K562 (cell line): ENCODE results near the gene DNAJC6. TPM values are rescaled to one million over a fixed set of nuclear protein-coding genes. Genes with fewer than 3 reads are reported as not detected.
A peak's percentile ranks its signal among the peaks of the same experiment; 100 is the strongest.

Experiments used
- ATAC-seq: fragments of 200-7000 bp; cut with Tn5 transposase; 3 replicates; pipeline ENCODE4 v1.9.1; 2020; ENCODE audit warnings: moderate library complexity
- BruUV-seq: library from RNA; stranded (reverse); fragments of 400-500 nt; replicated peaks from 2 replicates; lab custom pipeline; 2021; lab: Mats Ljungman, UMichigan
- CTCF ChIA-PET: fragments of 300-600 bp; formaldehyde crosslinking; extraction: SDS; loops from one replicate; lab custom pipeline; 2021; ENCODE audit warnings: low intra/inter-chr PET ratio; lab: Yijun Ruan, JAX
- POLR2A ChIA-PET: fragments of 300-600, 350-650 bp; sonication (Branson Sonifier 250); formaldehyde crosslinking; extraction: SDS; loops from one replicate; lab custom pipeline; 2021; ENCODE audit warnings: antibody characterized with exemption, inconsistent platforms; lab: Yijun Ruan, JAX
- DNase-seq, 4 experiments: peaks; one replicate each; pipeline versions ENCODE4 v3.0.0 to v3.0.0-alpha.2; 2011 to 2018; ENCODE audit warnings: low spot score in 3 of 4, mixed read lengths in 3 of 4; ENCODE audit errors: extremely low read depth in 1 of 4
- FAIRE-seq: peaks from 2 replicates; lab custom pipeline; 2011; peaks lifted over from hg19 to GRCh38; lab: Jason Lieb, UNC
- H2AFZ ChIP-seq: 2 replicates; pipeline ENCODE4 v1.6.0; 2011; ENCODE audit warnings: low read depth, low read length, control low read depth, inconsistent platforms
- H3K27ac ChIP-seq: fragments of 200-600 bp; 3 replicates; pipeline ENCODE4 v1.8.0; 2011; ENCODE audit warnings: low read depth, mild to moderate bottlenecking, control low read depth, inconsistent platforms, low read length, moderate library complexity, mixed read lengths; ENCODE audit errors: extremely low read depth
- H3K27me3 ChIP-seq, 2 experiments: fragments of 300-600 bp in 1 of 2; 2 replicates in 1 of 2; 3 replicates in 1 of 2; pipeline versions ENCODE4 v1.6.0 to v1.8.0; 2011; ENCODE audit warnings: inconsistent platforms in 2 of 2, low read length in 2 of 2, mild to moderate bottlenecking in 1 of 2, mixed read lengths in 1 of 2, moderate library complexity in 1 of 2; ENCODE audit not compliant: control insufficient read depth in 2 of 2, insufficient read depth in 2 of 2
- H3K36me3 ChIP-seq: fragments of 300-600 bp; 3 replicates; pipeline ENCODE4 v1.8.0; 2011; ENCODE audit warnings: mild to moderate bottlenecking, low read length, inconsistent platforms; ENCODE audit not compliant: control insufficient read depth, insufficient read depth
- H3K4me1 ChIP-seq, 2 experiments: fragments of 200-600 bp in 1 of 2; replicated peaks in 1 of 2; 2 replicates in 1 of 2; 3 replicates in 1 of 2; pipeline versions ENCODE4 v1.5.1 to v1.8.0; 2011; ENCODE audit warnings: inconsistent platforms in 2 of 2, low read length in 2 of 2, mild to moderate bottlenecking in 1 of 2, mixed read lengths in 1 of 2, moderate library complexity in 1 of 2; ENCODE audit not compliant: control insufficient read depth in 2 of 2, insufficient read depth in 2 of 2
- H3K4me2 ChIP-seq: 2 replicates; pipeline ENCODE4 v1.6.1; 2011; ENCODE audit warnings: low read length, control low read depth, inconsistent platforms, mixed read lengths; ENCODE audit not compliant: insufficient read depth
- H3K4me3 ChIP-seq: fragments of 200-600 bp; sonication (generic), shearing (Covaris generic); 2 replicates; pipeline ENCODE4 v1.5.1; 2016; ENCODE audit warnings: control low read depth, inconsistent platforms
- H3K79me2 ChIP-seq: fragments of 200-600 bp; 3 replicates; pipeline ENCODE4 v1.8.0; 2011; ENCODE audit warnings: low read length, inconsistent platforms; ENCODE audit not compliant: control insufficient read depth, insufficient read depth
- H3K9ac ChIP-seq, 2 experiments: 2 replicates each; pipeline versions ENCODE4 v1.6.0 to v1.6.1; 2011; ENCODE audit warnings: low read depth in 2 of 2, low read length in 2 of 2, control low read depth in 1 of 2, inconsistent platforms in 1 of 2, mild to moderate bottlenecking in 1 of 2, mixed read lengths in 1 of 2; ENCODE audit not compliant: insufficient read depth in 1 of 2
- H3K9me1 ChIP-seq: one replicate; pipeline ENCODE4 v1.6.0; 2011; ENCODE audit warnings: inconsistent platforms, mild to moderate bottlenecking, low read length, moderate library complexity; ENCODE audit not compliant: control insufficient read depth, insufficient read depth
- H3K9me3 ChIP-seq: replicated peaks from 2 replicates; pipeline ENCODE4 v1.5.1; 2011; ENCODE audit warnings: low read depth, low read length, inconsistent platforms; ENCODE audit not compliant: control insufficient read depth, insufficient read depth
- H4K20me1 ChIP-seq: replicated peaks from 2 replicates; pipeline ENCODE4 v1.6.1; 2011; ENCODE audit warnings: low read length, inconsistent platforms, mixed read lengths; ENCODE audit not compliant: control insufficient read depth, insufficient read depth
- ADNP ChIP-seq: fragments of 200-800 bp; sonication (Bioruptor generic); IDR thresholded peaks from 2 replicates; pipeline ENCODE4 v1.6.1; 2016; ENCODE audit warnings: missing genetic modification characterization, missing compliant biosample characterization
- BCOR ChIP-seq: fragments of 450-650 bp; IDR thresholded peaks from 2 replicates; pipeline ENCODE4 v1.6.1; 2016
- CBFA2T3 ChIP-seq: fragments of 450-650 bp; IDR thresholded peaks from 2 replicates; pipeline ENCODE4 v1.6.1; 2017
- ESRRB ChIP-seq: fragments of 250-450 bp; sonication (Bioruptor Pico); IDR thresholded peaks from 2 replicates; pipeline ENCODE4 v1.5.0; 2020; ENCODE audit warnings: mild to moderate bottlenecking, moderate library complexity, borderline replicate concordance
- FIP1L1 ChIP-seq: fragments of 200-400 bp; formaldehyde crosslinking; IDR thresholded peaks from 2 replicates; pipeline ENCODE4 v1.6.1; 2018; ENCODE audit warnings: mild to moderate bottlenecking, low read depth, low read length; ENCODE audit not compliant: poor library complexity, severe bottlenecking
- FOXJ3 ChIP-seq: sonication (generic); formaldehyde crosslinking; IDR thresholded peaks from 2 replicates; pipeline ENCODE4 v1.4.0; 2020; ENCODE audit warnings: mild to moderate bottlenecking, missing genetic modification reagents
- GATAD2B ChIP-seq: fragments of 450-650 bp; IDR thresholded peaks from 2 replicates; pipeline ENCODE4 v1.6.1; 2017; ENCODE audit warnings: mild to moderate bottlenecking, borderline replicate concordance
- MEIS2 ChIP-seq: fragments of 450-650 bp; IDR thresholded peaks from 2 replicates; pipeline ENCODE4 v1.6.1; 2014; ENCODE audit warnings: mild to moderate bottlenecking; ENCODE audit not compliant: partially characterized antibody
- RBM25 ChIP-seq: fragments of 200-400 bp; formaldehyde crosslinking; IDR thresholded peaks from 2 replicates; pipeline ENCODE4 v1.6.1; 2018; ENCODE audit warnings: low read length, low read depth, moderate library complexity; ENCODE audit not compliant: severe bottlenecking
- RBM39 ChIP-seq: fragments of 200-400 bp; formaldehyde crosslinking; optimal IDR thresholded peaks from 2 replicates; pipeline ENCODE3; 2018; ENCODE audit warnings: low read depth, low read length
- TFAP4 ChIP-seq: sonication (generic); formaldehyde crosslinking; IDR thresholded peaks from 2 replicates; pipeline ENCODE4 v1.8.0; 2022; ENCODE audit warnings: missing genetic modification reagents, mild to moderate bottlenecking, moderate library complexity, borderline replicate concordance
- YY1 ChIP-seq, 3 experiments: IDR thresholded peaks; 2 replicates each; pipeline ENCODE4 v1.6.1; 2011; ENCODE audit warnings: low read length in 2 of 3, mild to moderate bottlenecking in 2 of 3, moderate library complexity in 2 of 3, borderline replicate concordance in 1 of 3, control low read depth in 1 of 3, low read depth in 1 of 3; ENCODE audit not compliant: insufficient read depth in 3 of 3, insufficient replicate concordance in 2 of 3, control insufficient read depth in 1 of 3, insufficient read length in 1 of 3; ENCODE audit errors: extremely low read depth in 1 of 3
- ZNF184 ChIP-seq: sonication (generic); formaldehyde crosslinking; IDR thresholded peaks from 2 replicates; pipeline ENCODE4 v1.5.0; 2020; ENCODE audit warnings: missing genetic modification reagents
- ZNF274 ChIP-seq: IDR thresholded peaks from 2 replicates; pipeline ENCODE4 v1.6.1; 2011; ENCODE audit warnings: low read depth, mild to moderate bottlenecking, low read length, moderate library complexity, borderline replicate concordance
- WGBS: fragments of 100-300 bp; shearing (Covaris generic); methylation state at CpG from one replicate; pipeline ENCODE4 v1.1.6; 2016; ENCODE audit warnings: low coverage, mixed read lengths; ENCODE audit not compliant: insufficient coverage; ENCODE audit errors: missing lambda C conversion rate; 5-methylcytosine and 5-hydroxymethylcytosine counted together
- in situ Hi-C: fragments of 300-500 bp; cut with MboI; formaldehyde crosslinking; loops from 4 replicates; pipeline ENCODE4 v1.15.0; 2018; ENCODE audit warnings: inconsistent platforms, mixed read lengths
- intact Hi-C: fragments of 100-400 bp; cut with micrococcal nuclease; formaldehyde crosslinking; loops from 2 replicates; pipeline ENCODE4 v1.14.2; 2022
- polyA plus RNA-seq, 8 experiments: library from polyadenylated mRNA; depleted of rRNA in 4 of 8; stranded (reverse) in 5 of 8; unstranded in 3 of 8; fragments of >200 nt; fragmentation: Nextera tagmentation in 2 of 8; fragmentation: Illumina TruSeq in 1 of 8; extraction: Ambion mirVana in 2 of 8; extraction: Trizol in 1 of 8; gene quantifications; 2 replicates each; pipeline versions ENCODE4 v1.2.1 to v1.2.3, GENCODE V29; 2011 to 2014; ENCODE audit warnings: inconsistent platforms in 1 of 8, missing spikeins in 1 of 8
- total RNA-seq, 7 experiments: library from RNA; depleted of rRNA in 6 of 7; stranded (reverse); fragments of >200 nt in 6 of 7; fragmentation: Illumina TruSeq in 2 of 7; extraction: Trizol in 2 of 7; gene quantifications; 2 replicates each; pipeline versions ENCODE4 v1.2.1 to v1.2.3, GENCODE V29; 2011 to 2021; ENCODE audit warnings: low replicate concordance in 1 of 7
- TF ChIP-seq, protein P1 (sequence below): fragments of 250-450 bp; sonication (Bioruptor Pico); IDR thresholded peaks from 2 replicates; pipeline ENCODE4 v1.8.0; 2021; ENCODE audit warnings: moderate library complexity, mild to moderate bottlenecking, inconsistent platforms
- TF ChIP-seq, protein P2 (sequence below): fragments of 150-350 bp; IDR thresholded peaks from 2 replicates; pipeline ENCODE4 v1.6.1; 2014; ENCODE audit warnings: low read depth, mild to moderate bottlenecking, low read length, borderline replicate concordance

Gene DNAJC6
- total and polyA plus RNA-seq, 9 of the 15 experiments (the other 6 are each of a cell fraction or from before 2014, with no cell fraction given) = 6.7 to 78.7 (median 28.0) TPM

GRCh38 chr1:65378247-65378946 is 69.1 kb downstream of the DNAJC6 start:
- peaks cover 57% of the 10 kb centered on the region for H3K36me3 ChIP-seq
- H3K4me1 ChIP-seq = peaks cover 0 to 8% of the 10 kb centered on the region in 2 experiments; a peak in 2 of 5 replicates
- H3K27ac ChIP-seq = no peak overlapping the region; the same call in 2 of the 3 replicates
- in situ Hi-C loops = no loop called here
- H3K9me1 ChIP-seq = no peaks in the 10 kb centered on the region
- H3K9me3 ChIP-seq = no peaks in the 10 kb centered on the region
- ChIA-PET CTCF (no interaction called here), POLR2A (interaction anchor here (0.6 kb wide), 1 partner anchor 230 kb away, joined by 3 read pairs; no protein-coding TSS in a partner anchor)
- H3K79me2 ChIP-seq = peaks cover 35% of the 10 kb centered on the region
- H3K9ac ChIP-seq = no peak overlapping the region
- intact Hi-C loops = loop anchor here (5.0 kb wide), 1 partner anchor 66 kb away; no protein-coding TSS in a partner anchor
- no peaks in the 10 kb centered on the region for H3K27me3 ChIP-seq
- DNase-seq = peak in 1 of 4 experiments; percentile 12
- H3K4me3 ChIP-seq = no peak overlapping the region
- peak; percentile 49 for ATAC-seq
- peak; percentile 26 for FAIRE-seq
- no peaks in the 10 kb centered on the region for H4K20me1 ChIP-seq
- H3K4me2 ChIP-seq = no peak overlapping the region
- no TSS peak for BruUV-seq
- no peak overlapping the region for H2AFZ ChIP-seq
- WGBS = 43% methylated on average over 2 of the region's 2 CpGs
- TF ChIP-seq ESRRB (CRISPR knock-in tag) (no peak), FIP1L1 (no peak), RBM25 (peak; percentile 89), MEIS2 (peak; percentile 78), ZNF274 (no peak), BCOR (peak; percentile 85), ADNP (tag) (peak; percentile 90), ZNF184 (CRISPR knock-in tag) (no peak), YY1 (IDR thresholded peaks at IDR 0.05; ENCODE audit: borderline replicate concordance in 1 of 3, control insufficient read depth in 1 of 3, extremely low read depth in 1 of 3, insufficient read depth in 3 of 3, insufficient read length in 1 of 3, insufficient replicate concordance in 2 of 3, low read depth in 1 of 3, low read length in 2 of 3) (no peak), FOXJ3 (no peak), CBFA2T3 (0 out of 2 replicates have a peak, but pooled peaks have one; percentile 4), GATAD2B (no peak), TFAP4 (CRISPR knock-in tag) (no peak), RBM39 (no peak)
- TF ChIP-seq, protein P1, sequence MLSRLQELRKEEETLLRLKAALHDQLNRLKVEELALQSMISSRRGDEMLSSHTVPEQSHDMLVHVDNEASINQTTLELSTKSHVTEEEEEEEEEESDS = no peak
- TF ChIP-seq, protein P2, sequence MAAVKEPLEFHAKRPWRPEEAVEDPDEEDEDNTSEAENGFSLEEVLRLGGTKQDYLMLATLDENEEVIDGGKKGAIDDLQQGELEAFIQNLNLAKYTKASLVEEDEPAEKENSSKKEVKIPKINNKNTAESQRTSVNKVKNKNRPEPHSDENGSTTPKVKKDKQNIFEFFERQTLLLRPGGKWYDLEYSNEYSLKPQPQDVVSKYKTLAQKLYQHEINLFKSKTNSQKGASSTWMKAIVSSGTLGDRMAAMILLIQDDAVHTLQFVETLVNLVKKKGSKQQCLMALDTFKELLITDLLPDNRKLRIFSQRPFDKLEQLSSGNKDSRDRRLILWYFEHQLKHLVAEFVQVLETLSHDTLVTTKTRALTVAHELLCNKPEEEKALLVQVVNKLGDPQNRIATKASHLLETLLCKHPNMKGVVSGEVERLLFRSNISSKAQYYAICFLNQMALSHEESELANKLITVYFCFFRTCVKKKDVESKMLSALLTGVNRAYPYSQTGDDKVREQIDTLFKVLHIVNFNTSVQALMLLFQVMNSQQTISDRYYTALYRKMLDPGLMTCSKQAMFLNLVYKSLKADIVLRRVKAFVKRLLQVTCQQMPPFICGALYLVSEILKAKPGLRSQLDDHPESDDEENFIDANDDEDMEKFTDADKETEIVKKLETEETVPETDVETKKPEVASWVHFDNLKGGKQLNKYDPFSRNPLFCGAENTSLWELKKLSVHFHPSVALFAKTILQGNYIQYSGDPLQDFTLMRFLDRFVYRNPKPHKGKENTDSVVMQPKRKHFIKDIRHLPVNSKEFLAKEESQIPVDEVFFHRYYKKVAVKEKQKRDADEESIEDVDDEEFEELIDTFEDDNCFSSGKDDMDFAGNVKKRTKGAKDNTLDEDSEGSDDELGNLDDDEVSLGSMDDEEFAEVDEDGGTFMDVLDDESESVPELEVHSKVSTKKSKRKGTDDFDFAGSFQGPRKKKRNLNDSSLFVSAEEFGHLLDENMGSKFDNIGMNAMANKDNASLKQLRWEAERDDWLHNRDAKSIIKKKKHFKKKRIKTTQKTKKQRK = no peak
